ENCODE measurements around the gene DNLZ. TPM values are rescaled to one million over a fixed set of nuclear protein-coding genes. Genes with fewer than 3 reads are reported as not detected.

DNLZ gene
- total and polyA plus RNA-seq, 9 of the 15 experiments (the other 6 are each of a cell fraction or from before 2014, with no cell fraction given), result 0.17 to 44.6 (median 3.4) TPM

- TF ChIP-seq MGA (IDR thresholded peaks at IDR 0.05) (peak; percentile 99), ZNF212 (CRISPR knock-in tag; IDR thresholded peaks at IDR 0.05) (0 out of 2 replicates have a peak, but pooled peaks have one; percentile 22), CHAMP1 (IDR thresholded peaks at IDR 0.05) (no peak), ZEB2 (IDR thresholded peaks at IDR 0.05) (no peak), KAT7 (CRISPR knock-in tag; IDR thresholded peaks at IDR 0.05; ENCODE audit: borderline replicate concordance) (peak; percentile 59; the same call in 1 of the 2 replicates), FOXA3 (CRISPR knock-in tag; conservative IDR thresholded peaks at IDR 0.05 in 1 of 2, IDR thresholded peaks at IDR 0.05 in 1 of 2) (peak in 1 of 2 experiments; percentile 19; a peak in 2 of 4 replicates), ZNF124 (CRISPR knock-in tag; IDR thresholded peaks at IDR 0.05) (0 out of 2 replicates have a peak, but pooled peaks have one; percentile 17), KHSRP (IDR thresholded peaks at IDR 0.05) (no peak), POLR2A (conservative IDR thresholded peaks at IDR 0.05) (peak; percentile 91), POLR2AphosphoS5 (IDR thresholded peaks at IDR 0.05; ENCODE audit: control insufficient read depth, insufficient read depth, low read depth, low read length) (peak; percentile 76), PREB (CRISPR knock-in tag; IDR thresholded peaks at IDR 0.05) (peak; percentile 88; the same call in 1 of the 2 replicates)
Observed at GRCh38 chr9:136363106-136363948, at the start of gene DNLZ (continued).

Measured in K562 (cell line).